ENCODE measurements around the gene HSPB8. TPM values are rescaled to one million over a fixed set of nuclear protein-coding genes. Genes with fewer than 3 reads are reported as not detected.

The HSPB8 gene, protein sequence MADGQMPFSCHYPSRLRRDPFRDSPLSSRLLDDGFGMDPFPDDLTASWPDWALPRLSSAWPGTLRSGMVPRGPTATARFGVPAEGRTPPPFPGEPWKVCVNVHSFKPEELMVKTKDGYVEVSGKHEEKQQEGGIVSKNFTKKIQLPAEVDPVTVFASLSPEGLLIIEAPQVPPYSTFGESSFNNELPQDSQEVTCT
- total RNA-seq: 100 to 1,000 TPM in 2 of 4 donors, 10 to 100 TPM in 2; 85.3 to 139 (median 107) TPM

DNA sequence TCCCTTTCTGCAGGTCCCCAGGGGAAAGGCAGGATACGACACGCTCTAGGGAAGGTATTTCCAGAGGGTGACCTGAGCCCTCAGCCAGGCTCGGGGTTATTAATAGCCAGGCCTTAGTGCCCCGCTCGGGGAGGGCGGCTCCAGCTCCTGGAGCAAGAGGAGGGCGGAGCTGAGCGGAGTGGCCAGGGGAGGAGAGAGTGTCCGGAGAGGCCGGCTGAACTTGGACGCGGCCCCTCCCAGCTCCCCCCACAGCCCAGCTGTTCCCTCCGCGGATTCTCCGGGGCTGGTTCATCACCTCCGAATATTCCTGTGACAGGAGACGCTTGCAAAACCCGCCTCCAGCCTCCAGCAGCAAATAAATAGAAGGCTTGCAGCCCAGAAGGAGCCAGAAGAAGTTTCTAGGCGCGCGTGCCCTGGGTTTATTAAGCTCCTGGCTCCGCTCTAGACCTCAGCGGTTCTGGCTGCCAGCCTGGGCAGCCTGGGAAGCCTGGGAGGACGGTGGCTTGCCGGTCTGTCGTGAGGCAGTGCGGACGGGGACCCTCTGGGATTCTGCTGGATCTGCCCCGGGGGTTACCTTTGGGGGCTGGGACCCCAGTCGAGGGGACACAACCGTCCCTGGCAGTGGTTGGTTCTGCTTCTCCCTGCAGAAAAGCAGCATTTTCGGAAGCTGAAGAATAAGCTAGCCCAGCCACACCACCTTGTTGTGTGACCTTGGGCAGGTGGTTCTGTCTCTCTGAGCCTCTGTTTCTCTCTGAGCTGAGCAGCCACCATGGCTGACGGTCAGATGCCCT lies at the start of gene HSPB8:
TSS of gene HSPB8 (plus strand) at position 388 of the 791 bp plus-strand sequence. CDS start at position 770, 382 bp downstream.
- peak within 1 kb of the TSS; percentile 17 for H3K4me3 ChIP-seq (ENCODE audit: low read depth, poor library complexity, severe bottlenecking)
- TF ChIP-seq, protein P1, sequence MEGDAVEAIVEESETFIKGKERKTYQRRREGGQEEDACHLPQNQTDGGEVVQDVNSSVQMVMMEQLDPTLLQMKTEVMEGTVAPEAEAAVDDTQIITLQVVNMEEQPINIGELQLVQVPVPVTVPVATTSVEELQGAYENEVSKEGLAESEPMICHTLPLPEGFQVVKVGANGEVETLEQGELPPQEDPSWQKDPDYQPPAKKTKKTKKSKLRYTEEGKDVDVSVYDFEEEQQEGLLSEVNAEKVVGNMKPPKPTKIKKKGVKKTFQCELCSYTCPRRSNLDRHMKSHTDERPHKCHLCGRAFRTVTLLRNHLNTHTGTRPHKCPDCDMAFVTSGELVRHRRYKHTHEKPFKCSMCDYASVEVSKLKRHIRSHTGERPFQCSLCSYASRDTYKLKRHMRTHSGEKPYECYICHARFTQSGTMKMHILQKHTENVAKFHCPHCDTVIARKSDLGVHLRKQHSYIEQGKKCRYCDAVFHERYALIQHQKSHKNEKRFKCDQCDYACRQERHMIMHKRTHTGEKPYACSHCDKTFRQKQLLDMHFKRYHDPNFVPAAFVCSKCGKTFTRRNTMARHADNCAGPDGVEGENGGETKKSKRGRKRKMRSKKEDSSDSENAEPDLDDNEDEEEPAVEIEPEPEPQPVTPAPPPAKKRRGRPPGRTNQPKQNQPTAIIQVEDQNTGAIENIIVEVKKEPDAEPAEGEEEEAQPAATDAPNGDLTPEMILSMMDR (IDR thresholded peaks at IDR 0.05): no peak
- TF ChIP-seq POLR2A (IDR thresholded peaks at IDR 0.05): no peak
- peak; percentile 76 to 95 for DNase-seq (ENCODE audit: low spot score in 2 of 2)
- intact Hi-C loops (cut with DNase I; ENCODE audit: low total_unique reads): no loop called here
- 3% methylated on average over 23 to 33 of the region's 33 CpGs for WGBS, 2 donors

DNA sequence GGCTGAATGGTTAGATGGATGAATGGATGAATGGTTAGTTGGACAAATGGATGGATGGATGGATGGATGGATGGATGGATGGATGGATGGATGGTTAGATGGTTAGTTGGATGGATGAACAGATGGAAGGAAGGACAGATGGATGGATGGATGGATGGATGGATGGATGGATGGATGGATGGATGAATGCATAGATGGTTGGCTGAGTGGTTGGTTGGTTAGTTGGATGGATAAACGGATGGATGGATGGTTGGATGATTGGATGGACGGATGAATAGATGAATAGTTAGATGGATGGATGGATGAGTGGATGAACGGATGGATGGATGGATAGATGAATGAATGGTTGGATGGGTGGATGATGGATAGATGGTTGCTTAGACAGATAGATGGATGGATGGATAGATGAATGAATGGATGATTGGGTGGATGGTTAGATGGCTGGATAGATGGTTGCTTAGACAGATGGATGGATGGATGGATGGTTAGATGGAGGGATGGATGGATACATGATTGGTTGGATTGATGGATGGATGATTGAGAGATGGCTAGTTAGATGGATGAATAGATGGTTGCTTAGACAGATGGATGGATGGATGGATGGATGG lies 48.8 kb upstream of the HSPB8 start:
- WGBS, 2 donors: 80 to 81% methylated on average over 3 of the region's 3 CpGs
- no peak overlapping the region for H3K4me3 ChIP-seq (ENCODE audit: low read depth, poor library complexity, severe bottlenecking)
- intact Hi-C loops (cut with DNase I; ENCODE audit: low total_unique reads): no loop called here
- TF ChIP-seq, protein P1 (IDR thresholded peaks at IDR 0.05): no peak
- TF ChIP-seq POLR2A (IDR thresholded peaks at IDR 0.05): no peak
- no peak for DNase-seq (ENCODE audit: low spot score in 2 of 2)

DNA sequence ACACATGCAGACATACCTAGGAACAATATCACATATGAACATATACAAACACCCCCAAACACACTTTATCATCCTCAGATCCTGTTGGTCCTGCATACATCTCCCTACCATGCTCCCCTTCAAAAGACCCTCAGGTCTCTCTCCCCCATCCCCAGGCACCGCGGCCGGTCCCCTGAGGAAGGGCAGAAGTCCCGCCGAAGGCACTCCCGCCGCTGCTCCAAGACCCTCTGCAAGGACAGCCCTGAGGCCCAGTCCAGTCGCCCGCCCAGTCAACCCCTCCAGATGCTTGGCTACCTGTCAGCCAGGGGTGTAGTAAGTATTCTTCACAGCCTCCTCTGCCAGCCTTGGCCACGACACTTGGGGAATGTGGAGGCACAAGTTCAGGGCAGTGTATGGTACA lies 48.2 kb upstream of the HSPB8 start:
- no peak overlapping the region for H3K4me3 ChIP-seq (ENCODE audit: low read depth, poor library complexity, severe bottlenecking)
- 94 to 95% methylated on average over 10 of the region's 10 CpGs for WGBS, 2 donors
- intact Hi-C loops (cut with DNase I; ENCODE audit: low total_unique reads): no loop called here
- DNase-seq (ENCODE audit: low spot score in 2 of 2): no peak
- no peak for TF ChIP-seq POLR2A (IDR thresholded peaks at IDR 0.05)
- TF ChIP-seq, protein P1 (IDR thresholded peaks at IDR 0.05): no peak

DNA sequence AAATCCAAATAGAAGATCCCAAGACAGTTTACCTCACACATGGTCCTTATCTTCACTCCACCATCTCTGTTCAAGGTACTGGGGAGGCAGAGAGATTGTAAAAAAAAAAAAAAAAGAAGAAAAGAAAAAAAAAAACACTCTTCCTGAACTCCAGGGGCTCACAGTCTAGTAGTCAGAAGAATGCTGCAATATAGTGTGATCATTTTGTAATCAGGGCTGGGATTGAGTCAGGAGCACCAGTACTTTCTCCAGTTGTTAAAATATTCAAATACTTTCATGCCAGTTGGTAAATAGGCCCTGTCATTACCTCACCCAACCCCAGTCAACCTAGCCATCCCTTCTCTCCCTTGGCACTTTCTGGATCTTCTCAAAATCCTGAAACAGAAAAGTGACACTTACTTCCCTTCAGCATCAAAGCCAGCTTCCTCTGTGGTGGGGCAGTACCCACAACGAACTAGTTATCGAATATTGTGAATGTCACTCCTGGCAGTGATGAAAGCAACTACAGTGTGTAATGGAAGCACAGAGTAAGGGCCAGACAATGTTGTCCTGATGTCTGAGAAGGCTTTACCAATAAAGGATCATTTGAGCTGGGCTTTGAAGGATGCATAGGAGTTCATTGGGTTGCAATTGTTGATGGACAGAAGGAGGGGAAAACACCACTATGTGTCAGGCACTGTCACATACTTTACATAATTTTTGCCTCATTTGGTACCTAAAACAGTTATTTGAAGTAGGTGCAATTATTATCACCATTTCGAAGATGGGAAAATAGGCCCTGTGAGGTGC lies 44.3 kb upstream of the HSPB8 start:
- 79 to 96% methylated on average over 3 of the region's 3 CpGs for WGBS, 2 donors
- intact Hi-C loops (cut with DNase I; ENCODE audit: low total_unique reads): no loop called here

DNA sequence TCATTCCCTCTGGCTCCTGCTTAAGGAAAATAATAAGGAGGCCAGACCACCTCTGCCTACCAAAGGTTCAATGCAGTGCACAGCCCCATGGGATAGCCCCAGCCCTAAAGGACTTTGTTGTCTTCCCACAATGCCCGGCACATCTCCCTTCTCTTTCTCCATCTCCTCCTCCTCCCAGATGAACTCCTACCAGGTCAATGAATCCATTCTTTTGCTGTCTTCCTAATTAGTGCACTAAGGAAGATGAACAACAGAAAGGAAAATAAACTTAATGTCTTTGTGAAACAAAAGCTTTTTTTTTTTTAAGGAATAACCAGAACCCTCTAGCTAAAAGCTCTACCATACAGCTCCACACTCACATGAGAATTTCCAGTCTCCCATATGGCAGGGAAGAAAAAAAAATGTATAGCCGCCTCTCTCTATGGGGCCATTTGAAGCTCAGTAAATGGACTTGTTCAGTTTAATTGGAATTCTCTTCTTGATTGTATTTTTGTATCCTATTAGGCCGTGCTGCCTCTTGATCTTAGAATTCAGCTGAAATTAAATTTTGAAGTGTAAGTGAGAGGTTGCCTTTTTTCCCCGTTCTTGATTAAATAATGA lies 41.8 kb upstream of the HSPB8 start:
- intact Hi-C loops (cut with DNase I; ENCODE audit: low total_unique reads): no loop called here
- H3K4me3 ChIP-seq (ENCODE audit: low read depth, poor library complexity, severe bottlenecking): no peak overlapping the region
- 69 to 71% methylated on average over 4 of the region's 4 CpGs for WGBS, 2 donors
- TF ChIP-seq, protein P1 (IDR thresholded peaks at IDR 0.05): no peak
- TF ChIP-seq POLR2A (IDR thresholded peaks at IDR 0.05): no peak
- no peak for DNase-seq (ENCODE audit: low spot score in 2 of 2)

More for the DNA sequence above, 44.3 kb upstream of the HSPB8 start:
- H3K4me3 ChIP-seq (ENCODE audit: low read depth, poor library complexity, severe bottlenecking): no peak overlapping the region
- TF ChIP-seq, protein P1 (IDR thresholded peaks at IDR 0.05): no peak
- no peak for TF ChIP-seq POLR2A (IDR thresholded peaks at IDR 0.05)
- no peak for DNase-seq (ENCODE audit: low spot score in 2 of 2)

All from lower leg skin (tissue), 4 donors.